Hepatocyte (in vitro differentiated cells): ENCODE data around the gene ZNF398. TPM values are rescaled to one million over a fixed set of nuclear protein-coding genes. Genes with fewer than 3 reads are reported as not detected.

ENCODE experiments used
- DNase-seq: peaks from one replicate; pipeline ENCODE4 v3.0.0-alpha.2; 2016; ENCODE audit warnings: low spot score
- H2AFZ ChIP-seq: fragments of 200-600 bp; sonication (generic); 2 replicates; pipeline ENCODE4 v1.6.0; 2016; ENCODE audit warnings: antibody characterized with exemption, mild to moderate bottlenecking
- H3K27ac ChIP-seq: fragments of 200-600 bp; sonication (generic); 2 replicates; pipeline ENCODE4 v1.5.1; 2016; ENCODE audit warnings: mild to moderate bottlenecking
- H3K27me3 ChIP-seq: fragments of 200-600 bp; sonication (generic); 2 replicates; pipeline ENCODE4 v1.6.1; 2016
- H3K36me3 ChIP-seq: fragments of 200-600 bp; sonication (generic); replicated peaks from 2 replicates; pipeline ENCODE4 v1.5.1; 2016; ENCODE audit warnings: low read depth; ENCODE audit not compliant: insufficient read depth
- H3K4me1 ChIP-seq: fragments of 200-600 bp; sonication (generic); 2 replicates; pipeline ENCODE4 v1.5.1; 2016; ENCODE audit warnings: mild to moderate bottlenecking, moderate library complexity; ENCODE audit not compliant: insufficient read depth
- H3K4me2 ChIP-seq: fragments of 200-600 bp; sonication (generic); 2 replicates; pipeline ENCODE4 v1.6.0; 2016
- H3K4me3 ChIP-seq: fragments of 200-600 bp; sonication (generic); 2 replicates; pipeline ENCODE4 v1.5.1; 2016; ENCODE audit warnings: mild to moderate bottlenecking
- H3K79me2 ChIP-seq: fragments of 200-600 bp; sonication (generic); 2 replicates; pipeline ENCODE4 v1.6.0; 2017; ENCODE audit warnings: mild to moderate bottlenecking
- H3K9me2 ChIP-seq: fragments of 200-600 bp; sonication (generic); replicated peaks from 2 replicates; pipeline ENCODE4 v1.6.0; 2017; ENCODE audit warnings: mild to moderate bottlenecking; ENCODE audit not compliant: insufficient read depth
- H3K9me3 ChIP-seq: fragments of 200-600 bp; sonication (generic); 2 replicates; pipeline ENCODE4 v1.5.1; 2016; ENCODE audit warnings: low read depth, mild to moderate bottlenecking
- H4K20me1 ChIP-seq: fragments of 200-600 bp; sonication (generic); 2 replicates; pipeline ENCODE4 v1.6.0; 2016; ENCODE audit warnings: mild to moderate bottlenecking; ENCODE audit not compliant: insufficient read depth, poor library complexity, severe bottlenecking
- CTCF ChIP-seq: fragments of 200-600 bp; sonication (generic); IDR thresholded peaks from 2 replicates; pipeline ENCODE4 v1.5.1; 2016; ENCODE audit warnings: antibody characterized with exemption, mild to moderate bottlenecking; ENCODE audit not compliant: poor library complexity
- EZH2 ChIP-seq: fragments of 200-600 bp; sonication (generic); IDR thresholded peaks from 2 replicates; pipeline ENCODE4 v1.6.1; 2016; ENCODE audit warnings: antibody characterized with exemption, mild to moderate bottlenecking, borderline replicate concordance
- EZH2phosphoT487 ChIP-seq: fragments of 200-600 bp; sonication (generic); IDR thresholded peaks from one replicate; pipeline ENCODE4 v1.6.1; 2018; ENCODE audit warnings: antibody characterized with exemption, mild to moderate bottlenecking, low read depth, moderate library complexity; ENCODE audit not compliant: unreplicated experiment, severe bottlenecking
- WGBS: methylation state at CpG from one replicate; pipeline ENCODE4 v1.1.6; 2016; ENCODE audit warnings: low lambda C conversion rate; ENCODE audit errors: missing lambda C conversion rate; 5-methylcytosine and 5-hydroxymethylcytosine counted together
- polyA plus RNA-seq: library from polyadenylated mRNA; unstranded; fragments of >200 nt; fragmentation: Nextera tagmentation; extraction: Ambion mirVana; gene quantifications from 2 replicates; pipeline ENCODE4 v1.2.1, GENCODE V29; 2016
- total RNA-seq: library from RNA; depleted of rRNA; stranded (reverse); fragments of >200 nt; gene quantifications from 2 replicates; pipeline ENCODE4 v1.2.3, GENCODE V29; 2014

ZNF398 gene
- total and polyA plus RNA-seq, 2 experiments from 2014 or later = 8.1 to 12.5 TPM

DNA sequence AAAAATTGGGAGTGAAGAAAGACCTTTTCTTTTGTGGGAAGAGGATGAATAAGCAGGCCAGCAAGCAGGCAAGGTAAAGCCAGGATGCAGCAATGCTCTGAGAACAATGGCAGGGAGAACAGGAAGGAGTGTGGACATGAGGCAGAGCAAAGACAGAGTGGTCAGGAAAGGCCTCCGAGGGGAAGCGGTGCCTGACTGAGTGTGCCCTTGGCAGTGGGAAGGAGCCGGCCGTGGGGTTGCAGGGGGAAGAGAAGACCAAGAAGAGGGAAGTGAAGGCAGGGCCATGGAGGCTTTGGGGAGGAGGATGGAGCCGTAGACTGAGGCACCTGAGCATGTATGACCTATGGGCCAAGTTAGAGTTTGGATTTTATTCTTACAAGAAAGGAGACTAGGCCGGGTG, 70.3 kb downstream of the ZNF398 start:
- no peak overlapping the region for H3K4me2 ChIP-seq

DNA sequence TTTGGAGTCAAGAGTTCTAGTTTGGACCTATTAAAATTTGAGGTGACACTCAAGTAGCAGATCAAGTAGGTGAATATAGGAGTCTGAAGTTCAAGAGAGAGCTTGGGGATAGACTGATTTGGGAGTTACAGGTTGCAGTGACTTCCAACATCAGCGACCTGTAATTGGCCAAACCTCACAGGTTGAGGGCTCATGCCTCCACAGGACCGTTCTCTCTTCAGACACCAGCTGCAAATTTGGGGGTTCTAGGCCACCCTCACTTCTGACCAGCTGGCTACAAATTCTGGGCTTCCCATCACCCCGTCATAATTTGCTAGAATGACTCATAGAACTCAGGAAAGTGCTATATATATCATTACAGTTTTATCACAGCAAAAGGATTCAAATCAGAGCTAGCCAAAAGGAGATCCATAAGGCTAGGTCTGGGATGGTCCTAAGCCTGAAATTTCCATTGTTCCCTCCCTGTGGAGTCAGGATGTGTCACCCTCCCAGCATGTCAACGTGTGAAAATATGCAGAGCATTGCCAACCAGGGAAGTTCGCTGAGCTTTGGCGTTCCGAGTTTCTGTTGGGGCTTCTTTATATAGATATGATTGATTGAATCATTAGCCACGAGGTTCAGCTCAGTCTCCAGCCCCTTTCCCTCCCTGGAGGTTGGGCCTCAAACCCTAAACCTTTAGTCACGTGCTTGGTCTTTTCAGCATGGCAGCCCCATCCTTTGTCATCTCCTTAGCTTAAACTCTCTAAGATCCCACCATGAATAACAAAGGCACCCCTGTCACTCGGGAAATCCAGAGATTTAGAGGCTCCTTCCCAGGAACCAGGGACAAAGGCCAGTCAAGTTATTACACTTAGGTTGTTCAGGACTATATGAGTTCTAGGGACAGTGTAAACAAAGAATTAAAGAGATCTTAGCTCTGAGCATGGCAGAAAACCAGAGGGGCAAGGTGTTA, 71.5 kb downstream of the ZNF398 start:
- TF ChIP-seq CTCF (no peak), EZH2phosphoT487 (no peak), EZH2 (no peak)
- Histone ChIP-seq H3K4me2 (no peak overlapping the region), H3K79me2 (no peaks in the 10 kb centered on the region), H3K9me3 (no peaks in the 10 kb centered on the region), H3K27ac (no peak overlapping the region), H2AFZ (no peak overlapping the region), H4K20me1 (no peaks in the 10 kb centered on the region), H3K4me3 (no peak overlapping the region), H3K27me3 (no peaks in the 10 kb centered on the region), H3K9me2 (no peaks in the 10 kb centered on the region), H3K36me3 (no peaks in the 10 kb centered on the region), H3K4me1 (no peaks in the 10 kb centered on the region)
- WGBS = 90% methylated on average over 10 of the region's 10 CpGs
- DNase-seq = no peak

More for the DNA sequence above, 70.3 kb downstream of the ZNF398 start:
- TF ChIP-seq CTCF = no peak
- no peak for TF ChIP-seq EZH2
- no peak for TF ChIP-seq EZH2phosphoT487
- DNase-seq = no peak
- H3K9me2 ChIP-seq = no peaks in the 10 kb centered on the region
- H3K4me1 ChIP-seq = no peaks in the 10 kb centered on the region
- no peaks in the 10 kb centered on the region for H3K79me2 ChIP-seq
- 98% methylated on average over 5 of the region's 6 CpGs for WGBS
- no peaks in the 10 kb centered on the region for H4K20me1 ChIP-seq
- H3K4me3 ChIP-seq = no peak overlapping the region
- no peaks in the 10 kb centered on the region for H3K9me3 ChIP-seq
- no peaks in the 10 kb centered on the region for H3K36me3 ChIP-seq
- no peaks in the 10 kb centered on the region for H3K27me3 ChIP-seq
- H2AFZ ChIP-seq = no peak overlapping the region
- H3K27ac ChIP-seq = no peak overlapping the region

GRCh38 chr7:149220534-149220933, 73.3 kb downstream of the ZNF398 start:
- no peak overlapping the region for H3K4me2 ChIP-seq
- no peak overlapping the region for H3K27ac ChIP-seq
- no peaks in the 10 kb centered on the region for H3K79me2 ChIP-seq
- no peaks in the 10 kb centered on the region for H3K27me3 ChIP-seq
- no peaks in the 10 kb centered on the region for H3K4me1 ChIP-seq
- no peak overlapping the region for H3K4me3 ChIP-seq
- H2AFZ ChIP-seq = no peak overlapping the region
- H3K9me2 ChIP-seq = no peaks in the 10 kb centered on the region
- TF ChIP-seq EZH2phosphoT487 = no peak
- no peak for TF ChIP-seq EZH2
- no peak for TF ChIP-seq CTCF
- H3K36me3 ChIP-seq = no peaks in the 10 kb centered on the region
- no peak for DNase-seq
- no peaks in the 10 kb centered on the region for H3K9me3 ChIP-seq
- no peaks in the 10 kb centered on the region for H4K20me1 ChIP-seq
- WGBS = 76% methylated on average over 6 of the region's 6 CpGs
